GM13977 (cell line): ENCODE measurements around the gene SBNO2.

Experiments used
- DNase-seq: peaks from one replicate; pipeline ENCODE4 v3.0.0; 2012; ENCODE audit warnings: low spot score
- CTCF ChIP-seq: IDR thresholded peaks from 2 replicates; pipeline ENCODE4 v1.5.1; 2012; ENCODE audit warnings: mild to moderate bottlenecking, control low read depth; ENCODE audit not compliant: insufficient read depth; ENCODE audit errors: extremely low read depth, missing control alignments
- in situ Hi-C: fragments of 300-500 bp; cut with MboI; formaldehyde crosslinking; loops from one replicate; pipeline ENCODE4 v1.12.0; 2022; ENCODE audit warnings: low sequenced_read_pairs, low pct_unique_long_range_greater_than_20kb, mixed read lengths, inconsistent platforms; ENCODE audit not compliant: unreplicated experiment

The SBNO2 gene

GRCh38 chr19:1140272-1141027 is 33.6 kb downstream of the SBNO2 start:
- DNase-seq: no peak
- in situ Hi-C loops: no loop called here
- no peak for TF ChIP-seq CTCF

- no peak for DNase-seq
- in situ Hi-C loops: no loop called here
- TF ChIP-seq CTCF: no peak
Measured at GRCh38 chr19:1139126-1139525, 34.9 kb downstream of the SBNO2 start.

GRCh38 chr19:1138121-1138520 is 35.9 kb downstream of the SBNO2 start:
- DNase-seq: no peak
- in situ Hi-C loops: no loop called here
- TF ChIP-seq CTCF: no peak

GRCh38 chr19:1136621-1137317 is 37.3 kb downstream of the SBNO2 start:
- in situ Hi-C loops: no loop called here
- no peak for DNase-seq
- no peak for TF ChIP-seq CTCF

- in situ Hi-C loops: no loop called here
- TF ChIP-seq CTCF: no peak
- DNase-seq: peak; percentile 72
Measured at GRCh38 chr19:1136201-1136600, 37.9 kb downstream of the SBNO2 start.

GRCh38 chr19:1135454-1135853 is 38.6 kb downstream of the SBNO2 start:
- no peak for TF ChIP-seq CTCF
- DNase-seq: no peak
- in situ Hi-C loops: no loop called here
